Karpas-422 (cell line): Measurements from ENCODE around the gene MYL6B. TPM values are rescaled to one million over a fixed set of nuclear protein-coding genes. Genes with fewer than 3 reads are reported as not detected.
"Not testable (repeated sequence)": the region's sequence is repeated elsewhere in the genome, so short reads cannot be mapped to it uniquely, and the experiment has no call there.

ENCODE experiments used
- DNase-seq: peaks from one replicate; pipeline ENCODE4 v3.0.0-alpha.2; 2015
- H2AFZ ChIP-seq: fragments of 200-600 bp; sonication (generic); 2 replicates; pipeline ENCODE4 v1.6.1; 2014; ENCODE audit warnings: antibody characterized with exemption, low read length, mixed read lengths
- H3K27ac ChIP-seq: fragments of 200-600 bp; sonication (generic); 2 replicates; pipeline ENCODE4 v1.5.1; 2014; ENCODE audit warnings: mild to moderate bottlenecking, low read length, moderate library complexity
- H3K27me3 ChIP-seq: fragments of 200-600 bp; sonication (generic); 2 replicates; pipeline ENCODE4 v1.6.1; 2014; ENCODE audit warnings: low read length, mixed read lengths
- H3K36me3 ChIP-seq: fragments of 200-600 bp; sonication (generic); 2 replicates; pipeline ENCODE4 v1.6.1; 2014; ENCODE audit warnings: low read length, mixed read lengths; ENCODE audit not compliant: insufficient read depth
- H3K4me1 ChIP-seq: fragments of 200-600 bp; sonication (generic); 2 replicates; pipeline ENCODE4 v1.6.1; 2014; ENCODE audit warnings: mild to moderate bottlenecking, low read length, mixed read lengths
- H3K4me2 ChIP-seq: fragments of 200-600 bp; sonication (generic); 2 replicates; pipeline ENCODE4 v1.6.1; 2014; ENCODE audit warnings: low read length, low read depth, mild to moderate bottlenecking; ENCODE audit not compliant: poor library complexity, severe bottlenecking
- H3K4me3 ChIP-seq: fragments of 200-600 bp; sonication (generic); 2 replicates; pipeline ENCODE4 v1.5.1; 2014; ENCODE audit warnings: mild to moderate bottlenecking, antibody characterized with exemption, low read length, mixed read lengths
- H3K79me2 ChIP-seq: fragments of 200-600 bp; sonication (generic); 2 replicates; pipeline ENCODE4 v1.6.1; 2014; ENCODE audit warnings: mild to moderate bottlenecking, low read length, mixed read lengths
- H3K9ac ChIP-seq: fragments of 200-600 bp; sonication (generic); 2 replicates; pipeline ENCODE4 v1.6.0; 2014; ENCODE audit warnings: low read length
- H3K9me2 ChIP-seq: fragments of 200-600 bp; sonication (generic), shearing (Covaris generic); replicated peaks from 2 replicates; pipeline ENCODE4 v1.6.0; 2014; ENCODE audit warnings: mild to moderate bottlenecking, low read length, moderate library complexity; ENCODE audit not compliant: insufficient read depth
- H3K9me3 ChIP-seq: fragments of 300-700, 200-600 bp; sonication (generic); 2 replicates; pipeline ENCODE4 v1.6.1; 2014; ENCODE audit warnings: low read length, mixed read lengths
- H4K20me1 ChIP-seq: fragments of 200-600 bp; sonication (generic); 2 replicates; pipeline ENCODE4 v1.6.1; 2014; ENCODE audit warnings: mild to moderate bottlenecking, antibody characterized with exemption, low read length, low read depth; ENCODE audit not compliant: insufficient read depth
- total RNA-seq: library from RNA; depleted of rRNA; stranded (reverse); fragments of >200 nt; shearing (Covaris generic); gene quantifications from 2 replicates; pipeline ENCODE4 v1.2.3, GENCODE V29; 2014; ENCODE audit warnings: low replicate concordance

The MYL6B gene
- total RNA-seq, 1 experiment from 2014 or later: 33.1 TPM

DNA sequence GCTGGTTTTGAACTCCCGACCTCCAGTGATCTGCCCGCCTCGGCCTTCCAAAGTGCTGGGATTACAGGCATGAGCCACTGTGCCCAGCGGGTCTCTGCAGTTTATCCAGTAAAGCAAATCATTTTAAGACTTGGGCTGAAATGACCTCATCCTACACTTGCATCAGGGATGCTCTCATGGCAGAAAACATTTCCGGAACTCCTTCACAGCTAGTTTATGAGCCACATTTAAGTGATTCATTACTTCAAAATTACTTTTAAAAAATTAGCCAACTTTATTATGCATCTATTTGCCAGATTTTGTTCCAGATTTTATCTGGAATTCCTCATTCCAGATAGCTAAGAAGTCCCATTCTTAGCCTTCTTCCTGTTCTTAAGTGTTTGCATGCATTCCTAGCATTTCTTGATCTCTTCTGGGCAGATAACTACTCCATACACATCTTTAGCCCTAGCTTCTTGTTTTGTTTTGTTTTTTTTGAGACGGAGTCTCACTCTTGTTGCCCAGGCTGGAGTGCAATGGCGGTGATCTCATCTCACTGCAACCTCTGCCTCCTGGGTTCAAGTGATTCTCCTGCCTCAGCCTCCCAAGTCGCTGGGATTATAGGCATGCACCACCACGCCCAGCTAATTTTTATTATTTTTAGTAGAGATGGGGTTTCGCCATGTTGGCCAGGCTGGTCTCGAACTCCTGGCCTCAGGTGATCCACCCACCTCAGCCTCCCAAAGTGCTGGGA, 44.6 kb downstream of the MYL6B start:
- peaks cover 16% of the 10 kb centered on the region for H3K4me1 ChIP-seq
- H3K79me2 ChIP-seq, H4K20me1 ChIP-seq, H3K9me3 ChIP-seq, H2AFZ ChIP-seq, H3K9ac ChIP-seq, H3K9me2 ChIP-seq, H3K27me3 ChIP-seq, H3K36me3 ChIP-seq, H3K27ac ChIP-seq, H3K4me3 ChIP-seq, H3K4me2 ChIP-seq, DNase-seq: not testable (repeated sequence)

DNA sequence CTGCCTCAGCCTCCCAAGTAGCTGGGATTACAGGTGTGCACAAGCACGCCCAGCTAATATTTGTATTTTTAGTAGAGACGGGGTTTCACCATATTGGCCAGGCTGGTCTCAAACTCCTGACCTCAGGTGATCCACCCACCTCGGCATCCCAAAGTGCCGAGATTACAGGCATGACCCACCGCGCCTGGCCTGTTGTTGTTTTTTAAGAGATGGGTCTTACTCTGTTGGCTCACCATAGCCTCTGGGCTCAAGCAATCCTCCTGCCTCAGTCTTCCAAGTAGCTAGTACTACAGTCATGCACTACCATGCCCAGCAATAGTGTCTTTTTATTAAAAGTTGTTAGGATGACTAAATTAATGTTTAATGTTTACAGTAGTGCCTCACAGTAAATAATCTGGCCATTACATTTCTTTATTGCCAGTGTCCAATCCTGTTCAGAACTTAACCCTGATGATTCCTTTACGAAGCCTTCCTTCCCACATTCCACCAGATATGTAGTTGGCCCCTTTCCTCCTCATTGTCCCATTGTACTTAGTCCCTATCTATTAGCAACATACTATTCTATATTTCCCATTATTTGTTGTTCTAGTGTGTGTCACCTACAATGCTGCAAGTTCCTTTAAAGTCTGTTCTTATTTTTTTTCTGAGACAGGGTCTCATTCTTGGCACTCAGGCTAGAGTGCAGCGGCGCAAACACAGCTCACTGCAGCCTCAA, 45.7 kb downstream of the MYL6B start:
- H3K9ac ChIP-seq: no peak overlapping the region
- H3K4me3 ChIP-seq: no peak overlapping the region
- no peak overlapping the region for H3K4me2 ChIP-seq
- no peaks in the 10 kb centered on the region for H3K9me3 ChIP-seq
- H3K79me2 ChIP-seq: no peaks in the 10 kb centered on the region
- no peaks in the 10 kb centered on the region for H3K9me2 ChIP-seq
- peaks cover 9% of the 10 kb centered on the region for H3K4me1 ChIP-seq
- H3K27ac ChIP-seq: no peak overlapping the region
- H3K36me3 ChIP-seq: no peaks in the 10 kb centered on the region
- DNase-seq: no peak
- no peaks in the 10 kb centered on the region for H4K20me1 ChIP-seq
- H2AFZ ChIP-seq: no peak overlapping the region
- no peaks in the 10 kb centered on the region for H3K27me3 ChIP-seq

GRCh38 chr12:56198836-56199235, 46.4 kb downstream of the MYL6B start:
- Histone ChIP-seq H3K4me2 (no peak overlapping the region), H4K20me1 (no peaks in the 10 kb centered on the region), H3K4me1 (peaks cover 5% of the 10 kb centered on the region), H3K27me3 (no peaks in the 10 kb centered on the region), H2AFZ (no peak overlapping the region), H3K9ac (no peak overlapping the region), H3K79me2 (no peaks in the 10 kb centered on the region), H3K27ac (no peak overlapping the region), H3K9me2 (no peaks in the 10 kb centered on the region), H3K4me3 (no peak overlapping the region), H3K36me3 (no peaks in the 10 kb centered on the region), H3K9me3 (no peaks in the 10 kb centered on the region)
- no peak for DNase-seq

DNA sequence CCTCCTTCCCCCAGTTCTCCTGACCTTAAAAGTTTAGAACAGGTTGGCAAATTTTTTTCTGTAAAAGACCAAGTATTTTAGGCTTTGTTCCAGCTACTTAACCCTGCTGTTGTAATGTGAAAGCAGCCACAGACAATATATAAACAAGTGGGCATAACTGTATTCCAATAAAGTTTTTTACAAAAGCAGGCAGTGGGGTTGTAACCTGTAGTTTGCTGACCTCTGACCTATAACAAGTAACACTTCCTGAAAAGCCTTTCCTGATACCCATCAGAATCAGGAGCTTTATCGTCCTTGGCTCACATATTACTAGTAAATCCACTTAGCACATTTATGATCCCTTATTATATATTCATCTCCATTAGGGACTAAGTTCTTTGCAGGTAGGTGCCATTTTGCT, 50.0 kb downstream of the MYL6B start:
- Histone ChIP-seq H3K4me1 (peaks cover 20% of the 10 kb centered on the region), H3K9ac (no peak overlapping the region), H4K20me1 (no peaks in the 10 kb centered on the region), H3K9me2 (no peaks in the 10 kb centered on the region), H3K36me3 (peaks cover 13% of the 10 kb centered on the region; the same call in 1 of the 2 replicates), H3K27ac (no peak overlapping the region), H2AFZ (no peak overlapping the region), H3K27me3 (no peaks in the 10 kb centered on the region), H3K9me3 (no peaks in the 10 kb centered on the region), H3K79me2 (no peaks in the 10 kb centered on the region), H3K4me3 (no peak overlapping the region), H3K4me2 (no peak overlapping the region)
- no peak for DNase-seq

GRCh38 chr12:56202838-56203237, 50.5 kb downstream of the MYL6B start:
- Histone ChIP-seq H3K4me2 (no peak overlapping the region), H3K9me2 (no peaks in the 10 kb centered on the region), H3K27me3 (no peaks in the 10 kb centered on the region), H3K79me2 (no peaks in the 10 kb centered on the region), H3K9me3 (no peaks in the 10 kb centered on the region), H3K4me3 (no peak overlapping the region), H2AFZ (no peak overlapping the region), H3K4me1 (peaks cover 25% of the 10 kb centered on the region), H3K9ac (no peak overlapping the region), H4K20me1 (no peaks in the 10 kb centered on the region), H3K27ac (no peak overlapping the region), H3K36me3 (peaks cover 18% of the 10 kb centered on the region; the same call in 1 of the 2 replicates)
- DNase-seq: no peak

DNA sequence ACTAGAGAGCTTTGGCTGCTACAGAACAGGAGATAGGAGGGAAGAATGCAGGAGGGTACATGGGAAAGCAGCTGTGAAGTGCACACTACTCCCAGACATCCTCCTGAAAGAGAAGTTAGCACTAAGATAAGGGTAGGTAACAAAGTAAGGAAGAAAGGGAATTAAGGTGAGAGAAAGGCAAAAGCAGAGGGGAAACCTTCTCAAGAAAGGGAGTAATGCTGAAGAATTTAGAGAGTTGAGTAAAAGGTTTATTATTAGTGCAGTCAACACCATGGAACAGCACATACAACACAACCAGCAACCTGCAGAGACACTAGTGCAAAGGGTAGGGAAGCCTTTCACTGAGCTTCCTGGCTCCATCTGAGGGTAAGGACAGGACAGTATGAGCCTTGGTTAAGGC, 51.9 kb downstream of the MYL6B start:
- Histone ChIP-seq H3K79me2 (no peaks in the 10 kb centered on the region), H3K36me3 (peaks cover 20% of the 10 kb centered on the region; the same call in 1 of the 2 replicates), H3K9me2 (no peaks in the 10 kb centered on the region), H3K9me3 (no peaks in the 10 kb centered on the region), H3K27me3 (no peaks in the 10 kb centered on the region), H3K27ac (no peak overlapping the region), H3K9ac (no peak overlapping the region), H3K4me1 (peaks cover 30% of the 10 kb centered on the region), H4K20me1 (no peaks in the 10 kb centered on the region), H2AFZ (no peak overlapping the region), H3K4me3 (no peak overlapping the region), H3K4me2 (no peak overlapping the region)
- DNase-seq: no peak

DNA sequence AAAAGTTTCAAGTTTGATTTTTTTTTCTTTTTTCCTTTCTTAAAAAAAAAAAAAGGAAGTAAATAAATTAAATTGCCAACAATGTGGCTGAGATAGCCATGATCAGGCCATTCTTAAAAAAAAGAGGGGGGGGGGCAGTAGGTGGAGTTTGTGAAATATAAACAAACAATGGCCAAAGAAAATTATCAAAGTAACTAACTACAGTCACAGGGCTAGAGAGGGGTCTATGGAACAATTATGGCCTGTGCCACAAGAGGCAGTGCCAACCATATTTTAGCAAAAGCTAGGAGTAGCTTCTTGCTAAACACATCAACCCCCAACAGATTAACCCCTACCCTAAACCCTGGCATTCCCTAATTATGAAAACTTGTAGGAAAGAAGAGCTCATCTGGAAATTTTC, 53.1 kb downstream of the MYL6B start:
- Histone ChIP-seq H3K79me2 (no peaks in the 10 kb centered on the region), H3K9me3 (no peaks in the 10 kb centered on the region), H3K9me2 (no peaks in the 10 kb centered on the region), H3K4me1 (peaks cover 30% of the 10 kb centered on the region), H3K27ac (peak overlapping the region; percentile 18), H2AFZ (no peak overlapping the region), H3K4me2 (peak overlapping the region; percentile 28), H3K36me3 (peaks cover 29% of the 10 kb centered on the region; the same call in 1 of the 2 replicates), H4K20me1 (no peaks in the 10 kb centered on the region), H3K9ac (no peak overlapping the region), H3K27me3 (no peaks in the 10 kb centered on the region), H3K4me3 (no peak overlapping the region)
- peak; percentile 60 for DNase-seq

DNA sequence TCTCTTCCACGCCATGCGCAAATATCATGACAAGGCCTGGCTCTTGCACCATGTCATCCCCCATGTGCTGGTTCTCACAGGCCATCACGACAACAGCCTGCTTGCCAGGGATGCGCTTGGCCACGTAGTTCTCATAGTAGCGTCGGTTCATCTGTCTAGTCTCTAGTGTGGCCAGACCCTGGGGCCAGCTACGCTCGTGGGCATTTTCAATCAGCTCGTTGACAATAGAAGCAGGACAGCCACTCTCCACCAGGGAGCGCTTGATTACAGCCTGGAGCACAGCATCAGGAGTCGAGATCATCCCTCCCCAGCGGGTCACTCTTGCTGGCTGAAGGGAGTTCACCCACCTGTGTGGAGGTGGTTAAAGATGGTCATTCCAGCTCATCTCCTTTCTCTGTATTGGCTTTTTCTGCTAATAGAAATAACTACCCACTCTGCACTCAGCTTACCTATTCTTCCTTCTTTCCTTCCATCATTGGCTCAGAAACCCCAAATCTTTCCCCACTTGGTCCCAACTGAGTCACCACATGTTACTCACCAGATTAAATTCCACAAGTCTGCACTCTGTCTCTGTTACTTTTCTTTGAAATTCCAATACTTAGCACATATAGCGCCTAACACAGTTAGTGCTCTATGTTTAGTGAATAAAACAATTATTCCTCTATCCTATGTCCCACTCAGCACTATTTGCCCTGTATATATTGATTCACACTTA, 54.2 kb downstream of the MYL6B start:
- Histone ChIP-seq H3K27ac (no peak overlapping the region), H3K4me1 (peaks cover 30% of the 10 kb centered on the region), H3K36me3 (peaks cover 29% of the 10 kb centered on the region; the same call in 1 of the 2 replicates), H3K9ac (no peak overlapping the region), H3K79me2 (no peaks in the 10 kb centered on the region), H4K20me1 (no peaks in the 10 kb centered on the region), H3K27me3 (no peaks in the 10 kb centered on the region), H2AFZ (no peak overlapping the region), H3K9me3 (no peaks in the 10 kb centered on the region), H3K9me2 (no peaks in the 10 kb centered on the region), H3K4me3 (no peak overlapping the region), H3K4me2 (no peak overlapping the region)
- DNase-seq: peak; percentile 75
